Cardiac muscle cell (in vitro differentiated cells and primary cell): ENCODE data around the gene CEACAM6. TPM values are rescaled to one million over a fixed set of nuclear protein-coding genes. Genes with fewer than 3 reads are reported as not detected.

Experiments used
- DNase-seq, 2 donors: peaks; one replicate each; pipeline versions ENCODE4 v3.0.0 to v3.0.0-alpha.2; 2010 to 2017; ENCODE audit warnings: low read depth in 1 of 2, low spot score in 1 of 2
- H3K27ac ChIP-seq: fragments of 200-600 bp; sonication (generic); 2 replicates; pipeline ENCODE4 v1.5.1; 2016
- H3K27me3 ChIP-seq: fragments of 200-600 bp; sonication (generic); 2 replicates; pipeline ENCODE4 v1.6.0; 2016; ENCODE audit warnings: control low read depth
- H3K36me3 ChIP-seq: fragments of 200-600 bp; sonication (generic); 2 replicates; pipeline ENCODE4 v1.5.1; 2016; ENCODE audit warnings: control low read depth
- H3K4me1 ChIP-seq: fragments of 200-600 bp; sonication (generic); 2 replicates; pipeline ENCODE4 v1.8.1; 2017; ENCODE audit warnings: low read depth, mild to moderate bottlenecking, mixed run types
- H3K4me3 ChIP-seq: fragments of 200-600 bp; sonication (generic); 2 replicates; pipeline ENCODE4 v1.5.1; 2016; ENCODE audit warnings: mild to moderate bottlenecking
- H3K9me3 ChIP-seq: fragments of 200-600 bp; sonication (generic); 2 replicates; pipeline ENCODE4 v1.5.1; 2017; ENCODE audit warnings: low read depth, mild to moderate bottlenecking, control low read depth
- CTCF ChIP-seq: IDR thresholded peaks from 2 replicates; pipeline ENCODE4 v1.5.1; 2012; ENCODE audit warnings: low read depth, mild to moderate bottlenecking, low read length
- polyA plus RNA-seq: library from polyadenylated mRNA; unstranded; fragments of >200 nt; fragmentation: Nextera tagmentation; extraction: Ambion mirVana; gene quantifications from 2 replicates; pipeline ENCODE4 v1.2.1, GENCODE V29; 2016
- total RNA-seq: library from RNA; depleted of rRNA; stranded (reverse); fragments of >200 nt; gene quantifications from 2 replicates; pipeline ENCODE4 v1.2.3, GENCODE V29; 2016

The CEACAM6 gene
- total and polyA plus RNA-seq, 2 experiments from 2014 or later: not detected

GRCh38 chr19:41808663-41809566, 53.6 kb downstream of the CEACAM6 start:
- no peak for DNase-seq
- Histone ChIP-seq H3K9me3 (no peaks in the 10 kb centered on the region), H3K4me3 (no peak overlapping the region), H3K27me3 (no peaks in the 10 kb centered on the region), H3K36me3 (no peaks in the 10 kb centered on the region), H3K27ac (no peak overlapping the region), H3K4me1 (no peaks in the 10 kb centered on the region)
- no peak for TF ChIP-seq CTCF

- no peak for DNase-seq
- H3K4me3 ChIP-seq: no peak overlapping the region
- H3K36me3 ChIP-seq: no peaks in the 10 kb centered on the region
- H3K9me3 ChIP-seq: no peaks in the 10 kb centered on the region
- H3K27ac ChIP-seq: no peak overlapping the region
- no peaks in the 10 kb centered on the region for H3K27me3 ChIP-seq
- TF ChIP-seq CTCF: no peak
- no peaks in the 10 kb centered on the region for H3K4me1 ChIP-seq
Observed at GRCh38 chr19:41810301-41810700, 55.0 kb downstream of the CEACAM6 start.

DNA sequence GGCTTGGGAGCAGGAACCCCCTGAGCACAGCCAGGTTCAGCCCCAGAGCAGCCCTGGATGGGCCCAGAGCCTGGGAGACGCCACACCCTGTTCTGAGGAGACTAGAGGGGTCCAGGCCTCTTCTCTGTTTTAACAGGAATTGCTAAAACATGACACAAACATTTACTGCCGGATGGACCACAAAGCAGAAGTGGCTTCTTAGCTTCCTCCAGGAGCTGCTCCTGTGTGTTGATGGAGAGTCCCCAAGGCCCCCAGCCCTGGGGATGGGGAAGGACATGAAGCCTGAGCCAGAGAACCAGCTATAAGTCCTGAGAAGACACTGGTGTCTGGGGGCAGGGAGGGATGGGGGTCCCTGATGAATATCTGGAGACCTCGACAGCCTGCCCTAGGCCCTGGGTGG, 55.7 kb downstream of the CEACAM6 start:
- no peak for TF ChIP-seq CTCF
- no peak for DNase-seq
- no peaks in the 10 kb centered on the region for H3K9me3 ChIP-seq
- H3K4me1 ChIP-seq: no peaks in the 10 kb centered on the region
- H3K27me3 ChIP-seq: no peaks in the 10 kb centered on the region
- H3K36me3 ChIP-seq: no peaks in the 10 kb centered on the region
- H3K27ac ChIP-seq: no peak overlapping the region
- no peak overlapping the region for H3K4me3 ChIP-seq

- TF ChIP-seq CTCF: no peak
- no peaks in the 10 kb centered on the region for H3K27me3 ChIP-seq
Observed at GRCh38 chr19:41811981-41812380, 56.7 kb downstream of the CEACAM6 start.

DNA sequence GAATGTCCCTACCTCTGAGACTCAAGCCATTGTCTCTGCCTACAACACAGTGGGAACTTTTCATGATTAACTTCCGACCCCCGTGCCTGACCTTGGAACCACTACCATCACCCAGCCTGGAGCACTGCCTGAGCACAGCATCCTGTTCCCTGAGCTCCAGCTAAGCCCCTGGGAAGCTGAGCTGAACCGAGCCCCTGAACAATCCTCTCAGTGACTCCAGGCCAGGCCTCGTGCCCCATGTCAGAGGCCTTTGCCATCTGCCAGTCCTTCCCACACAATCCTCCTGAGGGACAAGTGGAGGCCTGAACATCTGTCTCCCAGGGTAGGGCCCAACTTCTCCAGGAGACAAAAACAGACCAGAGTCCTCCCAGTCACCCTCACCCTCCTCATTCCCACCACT, 58.6 kb downstream of the CEACAM6 start:
- no peaks in the 10 kb centered on the region for H3K9me3 ChIP-seq
- H3K4me3 ChIP-seq: no peak overlapping the region
- H3K27me3 ChIP-seq: no peaks in the 10 kb centered on the region

More at GRCh38 chr19:41811981-41812380, 56.7 kb downstream of the CEACAM6 start:
- Histone ChIP-seq H3K9me3 (no peaks in the 10 kb centered on the region), H3K4me3 (no peak overlapping the region), H3K27ac (no peak overlapping the region), H3K4me1 (no peaks in the 10 kb centered on the region), H3K36me3 (no peaks in the 10 kb centered on the region)
- no peak for DNase-seq

More for the DNA sequence above, 58.6 kb downstream of the CEACAM6 start:
- no peak for DNase-seq
- Histone ChIP-seq H3K36me3 (no peaks in the 10 kb centered on the region), H3K27ac (no peak overlapping the region), H3K4me1 (no peaks in the 10 kb centered on the region)
- no peak for TF ChIP-seq CTCF
